K562 (cell line): ENCODE results near the gene HLA-DOA. TPM values are rescaled to one million over a fixed set of nuclear protein-coding genes. Genes with fewer than 3 reads are reported as not detected.

Experiments
- ASH1L ChIP-seq: fragments of 450-650 bp; IDR thresholded peaks from 2 replicates; pipeline ENCODE4 v1.6.1; 2018; ENCODE audit warnings: borderline replicate concordance, mild to moderate bottlenecking, low read depth; ENCODE audit not compliant: partially characterized antibody
- BACH1 ChIP-seq: fragments of 200-800 bp; sonication (Bioruptor generic); IDR thresholded peaks from 2 replicates; pipeline ENCODE4 v1.6.1; 2016; ENCODE audit warnings: missing genetic modification characterization, missing compliant biosample characterization
- CSDE1 ChIP-seq, 2 experiments: fragments of 450-650 bp; IDR thresholded peaks; 2 replicates each; pipeline ENCODE4 v1.6.1; 2016; ENCODE audit warnings: mild to moderate bottlenecking in 1 of 2
- E2F1 ChIP-seq: sonication (generic); formaldehyde crosslinking; IDR thresholded peaks from 2 replicates; pipeline ENCODE4 v1.8.1; 2023; ENCODE audit warnings: mild to moderate bottlenecking, missing genetic modification reagents, moderate library complexity
- E2F3 ChIP-seq: fragments of 250-450 bp; sonication (Bioruptor Pico); IDR thresholded peaks from 2 replicates; pipeline ENCODE4 v1.4.0; 2020; ENCODE audit warnings: mild to moderate bottlenecking
- HDAC3 ChIP-seq: fragments of 450-650 bp; IDR thresholded peaks from 2 replicates; pipeline ENCODE4 v1.6.1; 2018; ENCODE audit warnings: borderline replicate concordance, mild to moderate bottlenecking, moderate library complexity; ENCODE audit not compliant: partially characterized antibody
- HDGF ChIP-seq: fragments of 450-650 bp; IDR thresholded peaks from 2 replicates; pipeline ENCODE4 v1.6.1; 2016
- IFI16 ChIP-seq: fragments of 250-450 bp; sonication (Bioruptor Pico); IDR thresholded peaks from 2 replicates; pipeline ENCODE4 v2.1.2; 2022; ENCODE audit warnings: mild to moderate bottlenecking, inconsistent platforms
- IRF9 ChIP-seq: fragments of 450-650 bp; IDR thresholded peaks from 2 replicates; pipeline ENCODE4 v1.6.1; 2016; ENCODE audit warnings: missing biosample characterization, missing genetic modification characterization
- JUNB ChIP-seq: fragments of 450-650 bp; formaldehyde crosslinking; conservative IDR thresholded peaks from 2 replicates; pipeline ENCODE4 v1.4.0; 2020; ENCODE audit warnings: mild to moderate bottlenecking
- JUND ChIP-seq, 2 experiments: IDR thresholded peaks; 2 replicates in 1 of 2; 3 replicates in 1 of 2; pipeline ENCODE4 v1.6.1; 2011; ENCODE audit warnings: borderline replicate concordance in 2 of 2, low read depth in 2 of 2, low read length in 2 of 2, improper control_type of control experiment in 1 of 2, missing biosample characterization in 1 of 2, missing genetic modification characterization in 1 of 2, missing genetic modification reagents in 1 of 2
- KDM2B ChIP-seq: fragments of 250-450 bp; sonication (Bioruptor Pico); IDR thresholded peaks from 2 replicates; pipeline ENCODE4 v1.8.0; 2021; ENCODE audit warnings: mild to moderate bottlenecking, moderate library complexity
- LCOR ChIP-seq: sonication (generic); formaldehyde crosslinking; IDR thresholded peaks from 2 replicates; pipeline ENCODE4 v1.8.0; 2022; ENCODE audit warnings: mild to moderate bottlenecking, missing genetic modification reagents
- MAZ ChIP-seq, 2 experiments: fragments of 450-650 bp in 1 of 2; sonication (generic) in 1 of 2; formaldehyde crosslinking; IDR thresholded peaks in 1 of 2; conservative IDR thresholded peaks in 1 of 2; 2 replicates each; pipeline versions ENCODE4 v1.4.0 to v1.5.0; 2020; ENCODE audit warnings: mild to moderate bottlenecking in 1 of 2, missing genetic modification reagents in 1 of 2
- MCM7 ChIP-seq, 2 experiments: fragments of 450-650 bp; IDR thresholded peaks; 2 replicates each; pipeline ENCODE4 v1.6.1; 2016 to 2018
- NFXL1 ChIP-seq: fragments of 450-650 bp; formaldehyde crosslinking; IDR thresholded peaks from 2 replicates; pipeline ENCODE4 v1.4.0; 2021; ENCODE audit warnings: mild to moderate bottlenecking
- PCBP1 ChIP-seq: fragments of 200-400 bp; formaldehyde crosslinking; IDR thresholded peaks from 2 replicates; pipeline ENCODE4 v1.6.1; 2018; ENCODE audit warnings: mild to moderate bottlenecking, low read depth, low read length; ENCODE audit not compliant: poor library complexity, severe bottlenecking
- SMARCA4 ChIP-seq: fragments of 450-650 bp; IDR thresholded peaks from 2 replicates; pipeline ENCODE4 v1.6.1; 2016
- SPI1 ChIP-seq: IDR thresholded peaks from 2 replicates; pipeline ENCODE4 v1.6.1; 2011; ENCODE audit warnings: low read depth, low read length, control low read depth, borderline replicate concordance
- WHSC1 ChIP-seq: IDR thresholded peaks from one replicate; pipeline ENCODE4 v1.6.1; 2012; ENCODE audit warnings: low read length, control low read depth, inconsistent platforms
- ZNF175 ChIP-seq: fragments of 200-800 bp; sonication (Bioruptor generic); IDR thresholded peaks from 2 replicates; pipeline ENCODE4 v1.6.1; 2016; ENCODE audit warnings: low read depth, mild to moderate bottlenecking, missing genetic modification characterization, missing compliant biosample characterization
- ZNF347 ChIP-seq: fragments of 450-650 bp; formaldehyde crosslinking; IDR thresholded peaks from 2 replicates; pipeline ENCODE4 v1.4.0; 2020; ENCODE audit warnings: low read depth, mild to moderate bottlenecking, moderate library complexity
- ZNF398 ChIP-seq: fragments of 250-450 bp; sonication (Bioruptor Pico); IDR thresholded peaks from 2 replicates; pipeline ENCODE4 v1.8.0; 2021; ENCODE audit warnings: moderate library complexity, mild to moderate bottlenecking, inconsistent platforms
- ZNF561 ChIP-seq: fragments of 450-650 bp; formaldehyde crosslinking; conservative IDR thresholded peaks from 2 replicates; pipeline ENCODE4 v1.4.0; 2020; ENCODE audit warnings: mild to moderate bottlenecking, moderate library complexity
- polyA plus RNA-seq, 8 experiments: library from polyadenylated mRNA; depleted of rRNA in 4 of 8; stranded (reverse) in 5 of 8; unstranded in 3 of 8; fragments of >200 nt; fragmentation: Nextera tagmentation in 2 of 8; fragmentation: Illumina TruSeq in 1 of 8; extraction: Ambion mirVana in 2 of 8; extraction: Trizol in 1 of 8; gene quantifications; 2 replicates each; pipeline versions ENCODE4 v1.2.1 to v1.2.3, GENCODE V29; 2011 to 2014; ENCODE audit warnings: inconsistent platforms in 1 of 8, missing spikeins in 1 of 8
- total RNA-seq, 7 experiments: library from RNA; depleted of rRNA in 6 of 7; stranded (reverse); fragments of >200 nt in 6 of 7; fragmentation: Illumina TruSeq in 2 of 7; extraction: Trizol in 2 of 7; gene quantifications; 2 replicates each; pipeline versions ENCODE4 v1.2.1 to v1.2.3, GENCODE V29; 2011 to 2021; ENCODE audit warnings: low replicate concordance in 1 of 7

HLA-DOA gene
- total and polyA plus RNA-seq, 9 of the 15 experiments (the other 6 are each of a cell fraction or from before 2014, with no cell fraction given): 0.07 TPM; not detected in 8

GRCh38 chr6:32969685-32970412 is 39.5 kb downstream of the HLA-DOA start (continued):
- peak; percentile 93; the same call in 1 of the 2 replicates for TF ChIP-seq E2F1 (CRISPR knock-in tag)
- TF ChIP-seq IFI16 (CRISPR knock-in tag): no peak
- no peak for TF ChIP-seq IRF9 (tag)
- TF ChIP-seq KDM2B (CRISPR knock-in tag): no peak
- TF ChIP-seq MAZ (CRISPR knock-in tag; conservative IDR thresholded peaks at IDR 0.05 in 1 of 2, IDR thresholded peaks at IDR 0.05 in 1 of 2): peak; percentile 83 to 88
- TF ChIP-seq E2F3: 0 out of 2 replicates have a peak, but pooled peaks have one; percentile 13
- TF ChIP-seq CSDE1 (IDR thresholded peaks at IDR 0.05): no peak
- no peak for TF ChIP-seq ZNF347
- TF ChIP-seq SMARCA4: peak; percentile 90
- peak; percentile 74; the same call in 1 of the 2 replicates for TF ChIP-seq ZNF175 (CRISPR knock-in tag)
- 0 out of 2 replicates have a peak, but pooled peaks have one; percentile 69 for TF ChIP-seq JUNB
- TF ChIP-seq WHSC1: no peak
- TF ChIP-seq MCM7 (IDR thresholded peaks at IDR 0.05): no peak
- TF ChIP-seq HDAC3: no peak
- TF ChIP-seq LCOR: peak; percentile 83
- no peak for TF ChIP-seq ZNF398 (CRISPR knock-in tag)
- no peak for TF ChIP-seq ZNF561
- no peak for TF ChIP-seq ASH1L
- TF ChIP-seq PCBP1: no peak
- peak; percentile 84; the same call in 1 of the 2 replicates for TF ChIP-seq BACH1
- TF ChIP-seq SPI1: no peak
- peak; percentile 94 for TF ChIP-seq JUND (IDR thresholded peaks at IDR 0.05; ENCODE audit: borderline replicate concordance, low read depth, low read length)
- TF ChIP-seq JUND (tag; IDR thresholded peaks at IDR 0.05; ENCODE audit: borderline replicate concordance, low read depth, low read length): peak; percentile 94
- TF ChIP-seq HDGF: no peak
- peak; percentile 2; the same call in 1 of the 2 replicates for TF ChIP-seq NFXL1 (CRISPR knock-in tag)
